Esophagus (tissue), 2 donors: ENCODE results near the gene USP47. TPM values are rescaled to one million over a fixed set of nuclear protein-coding genes. Genes with fewer than 3 reads are reported as not detected.

Experiments used
- polyA plus RNA-seq, 2 donors: library from polyadenylated mRNA; stranded (reverse); fragments of 200-250 nt; gene quantifications; one replicate each; pipeline ENCODE4 v1.2.3, GENCODE V29; 2013
- donor health status: healthy with polysubstance abuse.
- donor health status: Bipolar disorder and iron deficiency.

The USP47 gene
- polyA plus RNA-seq, 2 donors = 19.7 to 20.0 TPM

Other genes with a start within 250 kb of the USP47 start
- 1 to 10 TPM; 2.2 to 5.8 TPM for gene GALNT18, start 220.0 kb upstream of the USP47 start, polyA plus RNA-seq
- gene DKK3, start 166.7 kb downstream of the USP47 start, polyA plus RNA-seq = 10 to 100 TPM in 1 of 2 donors, 1 to 10 TPM in 1; 9.7 to 26.7 TPM